MM.1S (cell line): ENCODE data around the gene TMIGD3.

Experiments
- DNase-seq: peaks from one replicate; pipeline ENCODE4 v3.0.0-alpha.2; 2015
- H2AFZ ChIP-seq: fragments of 300-600 bp; sonication (generic); 2 replicates; pipeline ENCODE4 v1.6.0; 2016; ENCODE audit warnings: antibody characterized with exemption, low read length
- H3F3A ChIP-seq: fragments of 300-600 bp; sonication (generic); 2 replicates; pipeline ENCODE4 v1.6.1; 2016; ENCODE audit warnings: mild to moderate bottlenecking, antibody characterized with exemption, low read length, moderate library complexity, mixed read lengths; ENCODE audit not compliant: insufficient read depth
- H3K27ac ChIP-seq: fragments of 300-600 bp; sonication (generic); 2 replicates; pipeline ENCODE4 v1.5.1; 2016; ENCODE audit warnings: mild to moderate bottlenecking, low read length
- H3K27me3 ChIP-seq: fragments of 300-600 bp; sonication (generic); replicated peaks from 2 replicates; pipeline ENCODE4 v1.6.0; 2016; ENCODE audit warnings: low read length; ENCODE audit not compliant: insufficient read depth
- H3K36me3 ChIP-seq: fragments of 300-600 bp; sonication (generic); replicated peaks from 2 replicates; pipeline ENCODE4 v1.6.1; 2016; ENCODE audit warnings: mild to moderate bottlenecking, low read length, mixed read lengths; ENCODE audit not compliant: insufficient read depth
- H3K4me1 ChIP-seq: fragments of 300-600 bp; sonication (generic); 2 replicates; pipeline ENCODE4 v1.6.1; 2016; ENCODE audit warnings: low read length, mixed read lengths
- H3K4me2 ChIP-seq: fragments of 300-600 bp; sonication (generic); 2 replicates; pipeline ENCODE4 v1.6.0; 2016; ENCODE audit warnings: low read depth, low read length
- H3K4me3 ChIP-seq: fragments of 300-600 bp; sonication (generic); 2 replicates; pipeline ENCODE4 v1.5.1; 2016; ENCODE audit warnings: low read length, mixed read lengths
- H3K79me2 ChIP-seq: fragments of 300-600 bp; sonication (generic); 2 replicates; pipeline ENCODE4 v1.6.1; 2016; ENCODE audit warnings: mixed run types, low read length, mixed read lengths
- H3K9ac ChIP-seq: fragments of 300-600 bp; sonication (generic); 2 replicates; pipeline ENCODE4 v1.6.1; 2016; ENCODE audit warnings: low read length, mixed read lengths
- H3K9me2 ChIP-seq: fragments of 300-600 bp; sonication (generic); replicated peaks from 2 replicates; pipeline ENCODE4 v1.6.1; 2016; ENCODE audit warnings: mild to moderate bottlenecking, low read length, mixed read lengths; ENCODE audit not compliant: insufficient read depth
- H3K9me3 ChIP-seq: fragments of 300-600 bp; sonication (generic); replicated peaks from 2 replicates; pipeline ENCODE4 v1.6.1; 2016; ENCODE audit warnings: mild to moderate bottlenecking, low read length, mixed read lengths; ENCODE audit not compliant: insufficient read depth
- H4K20me1 ChIP-seq: fragments of 300-600 bp; sonication (generic); 2 replicates; pipeline ENCODE4 v1.6.1; 2016; ENCODE audit warnings: mild to moderate bottlenecking, low read length, moderate library complexity, mixed read lengths; ENCODE audit not compliant: insufficient read depth
- EZH2 ChIP-seq: fragments of 300-600 bp; sonication (generic); optimal IDR thresholded peaks from 2 replicates; pipeline ENCODE3; 2017; ENCODE audit warnings: low read depth, mild to moderate bottlenecking, antibody characterized with exemption, low read length, mixed read lengths
- EZH2phosphoT487 ChIP-seq: fragments of 300-600 bp; sonication (generic); IDR thresholded peaks from 2 replicates; pipeline ENCODE4 v1.6.1; 2018; ENCODE audit warnings: antibody characterized with exemption, low read length
- TF ChIP-seq, protein P1 (sequence below): fragments of 300-600 bp; sonication (generic); IDR thresholded peaks from 2 replicates; pipeline ENCODE4 v1.5.1; 2016; ENCODE audit warnings: antibody characterized with exemption, low read length, mixed read lengths

TMIGD3 gene

DNA sequence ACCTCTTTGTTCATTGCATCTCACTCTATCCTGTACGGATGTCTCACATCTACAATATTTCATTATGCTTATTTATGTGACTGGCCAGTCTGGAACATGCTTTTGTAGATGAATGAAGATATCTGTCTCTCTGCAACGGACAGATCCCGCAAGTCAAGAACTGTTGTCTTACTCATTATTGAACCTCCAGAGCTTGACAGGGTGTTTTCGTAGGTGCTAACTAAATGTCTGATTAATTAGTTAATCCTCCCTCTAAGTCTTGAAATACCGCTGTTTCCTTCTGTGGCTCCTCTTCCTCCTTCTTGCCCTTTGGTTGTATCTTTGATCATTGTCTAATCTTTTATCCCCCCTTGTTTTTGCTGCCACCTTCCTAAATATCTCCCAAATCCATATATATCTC, 32.8 kb downstream of the TMIGD3 start:
- DNase-seq = no peak
- Histone ChIP-seq H2AFZ (no peak overlapping the region), H3K4me2 (no peak overlapping the region), H3K36me3 (no peaks in the 10 kb centered on the region), H3K79me2 (no peaks in the 10 kb centered on the region), H3K9me3 (no peaks in the 10 kb centered on the region), H3K9me2 (no peaks in the 10 kb centered on the region), H3K4me3 (no peak overlapping the region), H3K27ac (no peak overlapping the region), H3F3A (no peaks in the 10 kb centered on the region), H3K9ac (no peak overlapping the region), H3K27me3 (peaks cover 4% of the 10 kb centered on the region; the same call in 1 of the 2 replicates), H3K4me1 (no peaks in the 10 kb centered on the region), H4K20me1 (no peaks in the 10 kb centered on the region)
- TF ChIP-seq EZH2 = no peak
- TF ChIP-seq, protein P1, sequence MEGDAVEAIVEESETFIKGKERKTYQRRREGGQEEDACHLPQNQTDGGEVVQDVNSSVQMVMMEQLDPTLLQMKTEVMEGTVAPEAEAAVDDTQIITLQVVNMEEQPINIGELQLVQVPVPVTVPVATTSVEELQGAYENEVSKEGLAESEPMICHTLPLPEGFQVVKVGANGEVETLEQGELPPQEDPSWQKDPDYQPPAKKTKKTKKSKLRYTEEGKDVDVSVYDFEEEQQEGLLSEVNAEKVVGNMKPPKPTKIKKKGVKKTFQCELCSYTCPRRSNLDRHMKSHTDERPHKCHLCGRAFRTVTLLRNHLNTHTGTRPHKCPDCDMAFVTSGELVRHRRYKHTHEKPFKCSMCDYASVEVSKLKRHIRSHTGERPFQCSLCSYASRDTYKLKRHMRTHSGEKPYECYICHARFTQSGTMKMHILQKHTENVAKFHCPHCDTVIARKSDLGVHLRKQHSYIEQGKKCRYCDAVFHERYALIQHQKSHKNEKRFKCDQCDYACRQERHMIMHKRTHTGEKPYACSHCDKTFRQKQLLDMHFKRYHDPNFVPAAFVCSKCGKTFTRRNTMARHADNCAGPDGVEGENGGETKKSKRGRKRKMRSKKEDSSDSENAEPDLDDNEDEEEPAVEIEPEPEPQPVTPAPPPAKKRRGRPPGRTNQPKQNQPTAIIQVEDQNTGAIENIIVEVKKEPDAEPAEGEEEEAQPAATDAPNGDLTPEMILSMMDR = no peak
- no peak for TF ChIP-seq EZH2phosphoT487

DNA sequence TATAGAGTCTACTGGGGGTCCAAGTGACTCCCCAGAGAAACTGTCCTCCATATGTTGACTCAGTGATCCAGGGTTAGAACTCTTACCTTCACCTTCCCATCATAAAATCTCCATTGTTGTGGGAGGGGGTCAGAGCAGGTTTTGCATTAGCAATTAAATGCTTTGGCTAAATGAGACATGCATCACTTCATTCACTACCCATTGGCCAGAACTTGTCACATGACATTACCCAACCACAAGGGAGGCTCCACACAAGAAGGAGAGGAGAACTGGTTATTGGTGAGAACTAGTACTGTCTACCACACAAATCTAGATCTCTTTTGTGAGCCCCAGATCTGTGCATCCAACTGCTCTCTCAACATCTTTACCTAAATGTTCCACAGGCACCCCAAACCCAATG, 33.9 kb downstream of the TMIGD3 start:
- Histone ChIP-seq H3K4me2 (no peak overlapping the region), H4K20me1 (no peaks in the 10 kb centered on the region), H3K9ac (no peak overlapping the region), H2AFZ (no peak overlapping the region), H3K9me2 (no peaks in the 10 kb centered on the region), H3K27ac (no peak overlapping the region), H3K36me3 (no peaks in the 10 kb centered on the region), H3F3A (no peaks in the 10 kb centered on the region), H3K27me3 (no peaks in the 10 kb centered on the region), H3K4me3 (no peak overlapping the region), H3K4me1 (no peaks in the 10 kb centered on the region), H3K79me2 (no peaks in the 10 kb centered on the region), H3K9me3 (no peaks in the 10 kb centered on the region)
- no peak for TF ChIP-seq EZH2
- TF ChIP-seq, protein P1 = no peak
- TF ChIP-seq EZH2phosphoT487 = no peak
- no peak for DNase-seq

DNA sequence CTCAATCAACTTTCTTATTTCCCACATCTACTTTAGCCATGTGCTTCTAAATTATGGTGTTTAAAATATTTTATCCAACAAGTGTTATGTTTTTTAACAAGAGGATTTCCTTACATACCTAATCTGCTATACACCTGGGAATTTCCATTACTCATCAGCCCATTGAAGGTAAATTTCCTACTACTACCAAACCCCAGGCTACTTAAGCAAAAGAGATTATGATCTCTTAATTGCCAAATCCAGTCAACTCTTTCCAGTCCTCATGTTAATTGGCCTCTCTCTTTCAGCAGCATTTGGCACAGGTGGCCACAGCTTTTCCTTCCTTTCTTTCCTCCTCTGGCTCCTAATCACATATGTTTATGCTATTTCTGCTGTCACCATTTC, 34.7 kb downstream of the TMIGD3 start:
- Histone ChIP-seq H4K20me1 (no peaks in the 10 kb centered on the region), H3F3A (no peaks in the 10 kb centered on the region), H3K4me2 (no peak overlapping the region), H3K27me3 (no peaks in the 10 kb centered on the region), H3K36me3 (no peaks in the 10 kb centered on the region), H2AFZ (no peak overlapping the region), H3K4me1 (no peaks in the 10 kb centered on the region), H3K9me3 (no peaks in the 10 kb centered on the region), H3K9ac (no peak overlapping the region), H3K27ac (no peak overlapping the region), H3K9me2 (no peaks in the 10 kb centered on the region), H3K79me2 (no peaks in the 10 kb centered on the region), H3K4me3 (no peak overlapping the region)
- TF ChIP-seq EZH2 = no peak
- no peak for TF ChIP-seq EZH2phosphoT487
- TF ChIP-seq, protein P1 = no peak
- no peak for DNase-seq
